HS-27A (cell line): ENCODE results near the gene RIOK1.

Source experiments
- DNase-seq: peaks from one replicate; pipeline ENCODE4 v3.0.0-alpha.2; 2012; ENCODE audit warnings: low read depth, missing footprints

The RIOK1 gene

GRCh38 chr6:7409740-7410139, 20.1 kb downstream of the RIOK1 start:
- DNase-seq, result no peak

- DNase-seq, result no peak
These were observed 21.2 kb downstream of the RIOK1 start for GRCh38 chr6:7410851-7411250.

GRCh38 chr6:7411328-7411727, 21.7 kb downstream of the RIOK1 start:
- DNase-seq, result no peak

DNA sequence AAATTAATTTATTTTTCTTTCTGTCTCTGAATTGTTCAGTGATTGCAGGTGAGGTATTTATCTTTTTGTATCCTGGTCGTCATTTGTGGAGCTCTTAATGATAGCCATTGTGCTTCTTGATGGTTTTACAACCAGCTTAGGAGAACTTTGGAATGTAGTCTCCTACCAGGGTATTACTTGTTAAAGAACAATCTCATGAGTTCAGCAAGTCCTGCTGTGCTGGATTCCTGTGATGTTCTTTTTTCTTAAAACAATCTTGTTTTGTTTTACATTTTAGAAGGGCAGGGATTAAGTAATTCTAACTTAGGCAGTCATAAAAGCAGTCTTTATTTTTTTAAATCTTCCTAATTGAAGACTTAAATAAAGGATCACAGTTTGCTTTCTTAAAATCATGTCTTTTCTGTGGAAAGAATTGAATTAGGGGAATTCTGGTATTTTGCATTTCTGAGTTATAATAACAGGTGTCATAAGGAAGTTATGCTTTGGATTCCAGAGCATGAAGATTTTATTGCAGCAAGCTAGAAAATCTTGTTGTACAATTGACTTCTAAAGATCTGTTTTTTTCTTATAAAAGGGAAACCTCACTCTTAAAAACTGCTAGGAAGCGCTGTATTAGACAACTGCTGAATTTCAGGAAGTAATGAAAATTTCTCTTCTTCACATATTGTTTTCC, 23.7 kb downstream of the RIOK1 start:
- no peak for DNase-seq

DNA sequence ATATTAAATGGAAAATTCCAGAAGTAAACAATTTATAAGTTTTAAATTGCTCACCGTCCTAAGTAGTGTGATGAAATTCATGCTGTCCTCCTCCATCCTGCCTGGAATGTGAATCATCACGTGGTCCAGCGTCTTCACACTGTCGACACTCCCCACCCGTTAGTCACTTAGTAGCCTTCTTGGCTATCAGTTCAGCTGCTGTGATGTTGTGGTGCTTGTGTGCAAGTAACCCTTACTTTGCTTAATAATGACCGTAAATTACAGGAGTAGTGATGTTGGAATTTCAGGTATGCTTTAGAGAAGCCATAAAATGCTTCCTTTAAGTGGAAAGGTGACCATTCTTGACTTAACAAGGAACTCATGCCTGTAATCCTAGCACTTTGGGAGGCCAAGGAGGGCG, 25.2 kb downstream of the RIOK1 start:
- no peak for DNase-seq

GRCh38 chr6:7417684-7418083, 28.1 kb downstream of the RIOK1 start:
- DNase-seq, result no peak

DNA sequence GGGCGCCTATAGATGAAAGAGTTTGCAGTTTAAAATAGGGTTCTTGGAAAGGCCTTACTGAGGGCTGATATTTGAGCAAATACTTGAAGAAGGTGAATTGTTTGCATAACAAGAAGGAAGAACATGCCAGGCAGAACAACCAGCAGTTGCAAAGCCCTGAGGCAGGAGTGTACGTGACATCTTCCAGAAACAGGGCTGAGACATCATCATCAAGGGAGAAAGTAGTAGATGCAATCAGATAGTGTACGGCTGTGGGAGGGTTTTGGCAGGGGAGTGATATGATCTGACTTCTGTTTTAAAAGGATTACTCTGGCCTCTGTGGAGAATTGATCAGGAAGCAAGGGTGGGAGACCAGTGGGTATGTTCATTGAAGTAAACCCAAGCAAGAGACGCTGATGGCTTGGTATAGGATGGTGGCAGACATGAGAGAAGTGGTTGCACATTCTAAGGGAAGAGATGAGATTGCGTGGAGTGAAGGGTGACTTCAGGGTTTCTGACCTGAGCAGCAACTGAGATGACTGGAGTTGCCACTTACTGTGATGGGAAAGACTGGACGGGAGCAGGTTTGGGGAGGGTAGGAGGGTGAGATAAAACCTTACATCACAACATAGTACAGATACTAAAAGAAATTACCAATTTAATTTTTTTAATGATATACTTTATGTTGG, 28.8 kb downstream of the RIOK1 start:
- DNase-seq, result no peak

DNA sequence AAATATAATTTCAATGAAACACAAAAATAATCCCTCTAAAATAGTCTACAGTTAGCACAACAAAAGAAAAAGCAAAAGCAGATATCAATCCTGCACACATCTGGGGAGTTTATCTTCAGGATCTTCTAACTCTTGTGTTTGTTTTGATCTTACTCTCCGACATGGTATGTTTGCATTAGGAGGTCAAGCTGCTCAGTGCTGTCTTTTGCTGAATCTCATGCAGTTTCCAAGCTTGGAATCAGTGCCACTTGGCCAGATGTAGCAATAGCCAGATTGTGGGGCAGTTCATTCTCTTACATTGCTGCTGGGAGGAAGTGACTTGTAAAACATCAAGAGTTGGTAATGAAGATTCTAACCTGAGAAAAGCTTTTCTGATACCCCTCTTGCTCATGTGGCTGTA, 29.5 kb downstream of the RIOK1 start:
- DNase-seq, result no peak

- DNase-seq, result no peak
These were observed 31.5 kb downstream of the RIOK1 start for GRCh38 chr6:7421066-7421465.

- no peak for DNase-seq
These were observed 34.5 kb downstream of the RIOK1 start for GRCh38 chr6:7424058-7424457.

GRCh38 chr6:7424967-7425807, 35.6 kb downstream of the RIOK1 start:
- DNase-seq, result no peak

- no peak for DNase-seq
These were observed 36.2 kb downstream of the RIOK1 start for GRCh38 chr6:7425808-7426190.

GRCh38 chr6:7426447-7427169, 37.0 kb downstream of the RIOK1 start:
- DNase-seq, result no peak

GRCh38 chr6:7431313-7431673, 41.7 kb downstream of the RIOK1 start:
- no peak for DNase-seq

- no peak for DNase-seq
These were observed 42.2 kb downstream of the RIOK1 start for GRCh38 chr6:7431674-7432390.

- no peak for DNase-seq
These were observed 42.9 kb downstream of the RIOK1 start for GRCh38 chr6:7432391-7433120.

- no peak for DNase-seq
These were observed 43.6 kb downstream of the RIOK1 start for GRCh38 chr6:7433121-7433617.

DNA sequence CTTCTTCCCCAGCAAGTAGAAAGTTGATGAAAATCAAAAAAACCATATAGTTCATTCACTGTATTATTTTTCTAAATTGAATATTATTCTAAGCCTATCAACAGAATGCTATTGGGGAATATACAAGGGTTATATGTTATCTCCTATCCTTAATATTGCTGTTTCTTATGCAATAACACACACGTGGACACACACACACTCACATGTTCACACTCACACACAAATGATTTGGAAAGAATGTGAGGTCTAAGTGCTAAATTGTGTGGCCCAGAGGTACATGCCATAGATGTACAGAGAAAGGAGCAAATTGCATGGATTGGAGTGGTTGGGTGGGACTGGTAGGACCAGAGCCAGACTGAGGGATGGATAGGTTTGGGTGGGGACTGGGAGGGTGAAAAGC, 45.1 kb downstream of the RIOK1 start:
- DNase-seq, result no peak

- no peak for DNase-seq
These were observed 48.4 kb downstream of the RIOK1 start for GRCh38 chr6:7438011-7438410.

DNA sequence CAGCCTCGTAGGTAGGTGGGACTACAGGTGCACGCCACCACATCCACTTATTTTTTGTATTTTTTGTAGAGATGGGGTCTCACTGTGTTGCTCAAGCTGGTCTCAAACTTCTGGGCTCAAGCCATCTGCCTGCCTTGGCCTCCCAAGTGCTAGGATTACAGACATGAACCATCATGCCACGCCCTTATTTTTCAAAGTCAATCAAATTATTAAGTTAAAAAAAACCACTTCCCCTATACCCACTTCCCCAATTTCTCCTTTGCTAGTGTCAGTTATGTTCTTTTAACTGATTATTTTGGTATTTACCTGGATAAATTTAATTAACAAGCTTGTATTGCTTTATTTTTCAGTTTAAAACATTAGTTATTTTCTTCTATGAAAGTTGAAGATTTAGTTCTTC, 49.6 kb downstream of the RIOK1 start:
- no peak for DNase-seq

- DNase-seq, result no peak
These were observed 50.9 kb downstream of the RIOK1 start for GRCh38 chr6:7440476-7440875.
